HepG2 (cell line): ENCODE measurements around the gene PBLD. TPM values are rescaled to one million over a fixed set of nuclear protein-coding genes. Genes with fewer than 3 reads are reported as not detected.

Experiments used
- ATAC-seq: fragments of 200-7000 bp; cut with Tn5 transposase; 3 replicates; pipeline ENCODE4 v1.9.1; 2020; ENCODE audit warnings: mild to moderate bottlenecking, moderate library complexity
- BruUV-seq: library from RNA; stranded (reverse); fragments of 400-500 nt; replicated peaks from 2 replicates; lab custom pipeline; 2021; lab: Mats Ljungman, UMichigan
- CTCF ChIA-PET: fragments of 300-600 bp; formaldehyde crosslinking; extraction: SDS; loops from one replicate; lab custom pipeline; 2021; ENCODE audit warnings: low total read pairs, inconsistent platforms, low intra/inter-chr PET ratio; lab: Yijun Ruan, JAX
- POLR2A ChIA-PET: fragments of 350-600 bp; sonication (Branson Sonifier 250); formaldehyde crosslinking; loops from one replicate; lab custom pipeline; 2020; ENCODE audit warnings: antibody characterized with exemption, inconsistent platforms; lab: Yijun Ruan, JAX
- DNase-seq: peaks from one replicate; pipeline ENCODE4 v3.0.0-alpha.2; 2015; ENCODE audit warnings: low spot score
- FAIRE-seq: peaks from 3 replicates; lab custom pipeline; 2011; peaks lifted over from hg19 to GRCh38; lab: Jason Lieb, UNC
- H2AFZ ChIP-seq: one replicate; pipeline ENCODE4 v1.6.1; 2011; ENCODE audit warnings: low read length, inconsistent platforms
- H3K27ac ChIP-seq: fragments of 300-600 bp; 3 replicates; pipeline ENCODE4 v1.8.0; 2011; ENCODE audit warnings: mixed run types, mild to moderate bottlenecking, mixed read lengths, low read length, inconsistent platforms; ENCODE audit not compliant: insufficient read depth; ENCODE audit errors: extremely low read length
- H3K27me3 ChIP-seq, 2 experiments: fragments of 200-600 bp in 1 of 2; 2 replicates in 1 of 2; 3 replicates in 1 of 2; pipeline versions ENCODE4 v1.6.0 to v1.8.0; 2011; ENCODE audit warnings: low read length in 2 of 2, mild to moderate bottlenecking in 2 of 2, moderate library complexity in 2 of 2, inconsistent platforms in 1 of 2; ENCODE audit not compliant: insufficient read depth in 2 of 2, control insufficient read depth in 1 of 2
- H3K36me3 ChIP-seq, 2 experiments: fragments of 200-600 bp in 1 of 2; replicated peaks in 1 of 2; 2 replicates in 1 of 2; 3 replicates in 1 of 2; pipeline versions ENCODE4 v1.5.1 to v1.8.0; 2011; ENCODE audit warnings: low read length in 2 of 2, inconsistent platforms in 1 of 2; ENCODE audit not compliant: insufficient read depth in 2 of 2, control insufficient read depth in 1 of 2
- H3K4me1 ChIP-seq: 2 replicates; pipeline ENCODE4 v1.5.1; 2012; ENCODE audit warnings: low read length, inconsistent platforms; ENCODE audit not compliant: insufficient read depth
- H3K4me2 ChIP-seq: 2 replicates; pipeline ENCODE4 v1.6.0; 2011; ENCODE audit warnings: low read depth, low read length, inconsistent platforms
- H3K4me3 ChIP-seq, 3 experiments: fragments of 200-600 bp in 1 of 3; sonication (generic), shearing (Covaris generic) in 1 of 3; replicated peaks in 1 of 3; 2 replicates each; pipeline ENCODE4 v1.5.1; 2011 to 2016; ENCODE audit warnings: low read length in 3 of 3, inconsistent platforms in 2 of 3, low read depth in 2 of 3, mild to moderate bottlenecking in 2 of 3, control low read depth in 1 of 3, mixed read lengths in 1 of 3; ENCODE audit not compliant: insufficient read depth in 1 of 3
- H3K79me2 ChIP-seq: one replicate; pipeline ENCODE4 v1.6.1; 2011; ENCODE audit warnings: low read length, inconsistent platforms; ENCODE audit not compliant: insufficient read depth
- H3K9ac ChIP-seq: 2 replicates; pipeline ENCODE4 v1.6.0; 2011; ENCODE audit warnings: mild to moderate bottlenecking, low read depth, low read length, inconsistent platforms; ENCODE audit not compliant: insufficient read depth
- H3K9me3 ChIP-seq: 2 replicates; pipeline ENCODE4 v1.5.1; 2012; ENCODE audit warnings: mild to moderate bottlenecking, low read length
- H4K20me1 ChIP-seq: 2 replicates; pipeline ENCODE4 v1.6.0; 2011; ENCODE audit warnings: inconsistent platforms, mild to moderate bottlenecking, low read length, moderate library complexity; ENCODE audit not compliant: insufficient read depth
- ADNP ChIP-seq: sonication (generic); formaldehyde crosslinking; IDR thresholded peaks from 2 replicates; pipeline ENCODE4 v1.4.0; 2020; ENCODE audit warnings: missing genetic modification reagents
- AFF4 ChIP-seq: sonication (generic); formaldehyde crosslinking; IDR thresholded peaks from 2 replicates; pipeline ENCODE4 v1.4.0; 2020; ENCODE audit warnings: missing genetic modification reagents
- ESRRA ChIP-seq: sonication (generic); formaldehyde crosslinking; IDR thresholded peaks from 2 replicates; pipeline ENCODE4 v1.5.1; 2020; ENCODE audit warnings: mild to moderate bottlenecking, low read depth, missing genetic modification reagents
- KLF12 ChIP-seq: sonication (generic); formaldehyde crosslinking; IDR thresholded peaks from 2 replicates; pipeline ENCODE4 v1.4.0; 2020; ENCODE audit warnings: missing genetic modification reagents, borderline replicate concordance
- MTF2 ChIP-seq: sonication (generic); formaldehyde crosslinking; IDR thresholded peaks from 2 replicates; pipeline ENCODE4 v1.5.0; 2020; ENCODE audit warnings: missing genetic modification reagents, borderline replicate concordance
- PAF1 ChIP-seq: IDR thresholded peaks from 2 replicates; pipeline ENCODE4 v1.6.1; 2016; ENCODE audit warnings: missing genetic modification reagents, missing compliant biosample characterization
- PHF8 ChIP-seq: sonication (generic); formaldehyde crosslinking; IDR thresholded peaks from 2 replicates; pipeline ENCODE4 v1.5.0; 2020; ENCODE audit warnings: missing genetic modification reagents
- RAD51 ChIP-seq: fragments of 450-650 bp; IDR thresholded peaks from 2 replicates; pipeline ENCODE4 v1.6.1; 2016; ENCODE audit warnings: borderline replicate concordance
- SAP130 ChIP-seq: IDR thresholded peaks from 2 replicates; pipeline ENCODE4 v1.6.1; 2016; ENCODE audit warnings: low read depth
- ZNF124 ChIP-seq: sonication (generic); formaldehyde crosslinking; IDR thresholded peaks from 2 replicates; pipeline ENCODE4 v1.4.0; 2020; ENCODE audit warnings: missing genetic modification reagents
- ZNF263 ChIP-seq: sonication (generic); formaldehyde crosslinking; IDR thresholded peaks from 2 replicates; pipeline ENCODE4 v1.4.0; 2020; ENCODE audit warnings: missing genetic modification reagents
- ZNF557 ChIP-seq: sonication (generic); formaldehyde crosslinking; IDR thresholded peaks from 2 replicates; pipeline ENCODE4 v1.4.0; 2020; ENCODE audit warnings: missing genetic modification reagents
- ZNF678 ChIP-seq: sonication (generic); formaldehyde crosslinking; IDR thresholded peaks from 2 replicates; pipeline ENCODE4 v1.4.0; 2020; ENCODE audit warnings: mild to moderate bottlenecking, missing genetic modification reagents
- ZNF816 ChIP-seq: sonication (generic); formaldehyde crosslinking; IDR thresholded peaks from 2 replicates; pipeline ENCODE4 v1.8.0; 2022; ENCODE audit warnings: missing genetic modification reagents, mild to moderate bottlenecking, borderline replicate concordance
- WGBS: methylation state at CpG from one replicate; pipeline ENCODE4 v1.1.6; 2017; ENCODE audit warnings: low lambda C conversion rate; 5-methylcytosine and 5-hydroxymethylcytosine counted together
- in situ Hi-C: cut with HindIII; loops from 2 replicates; pipeline ENCODE4 v1.10.0; 2017; ENCODE audit warnings: low pct_unique_long_range_greater_than_20kb; ENCODE audit not compliant: extremely low pct_ligation_motif_present
- intact Hi-C: fragments of 100-400 bp; cut with micrococcal nuclease; formaldehyde crosslinking; loops from one replicate; pipeline ENCODE4 v1.10.0; 2022; ENCODE audit not compliant: unreplicated experiment
- polyA plus RNA-seq, 8 experiments: library from polyadenylated mRNA; depleted of rRNA in 3 of 8; stranded (reverse) in 7 of 8; unstranded in 1 of 8; fragments of >200 nt; fragmentation: Illumina TruSeq in 4 of 8; extraction: Trizol in 4 of 8; gene quantifications; 2 replicates each; pipeline versions ENCODE4 v1.2.1 to v1.2.3, GENCODE V29; 2011 to 2016; ENCODE audit warnings: low read depth in 4 of 8, missing spikeins in 1 of 8, mixed read lengths in 1 of 8; ENCODE audit not compliant: insufficient read depth in 1 of 8
- total RNA-seq, 5 experiments: library from RNA; depleted of rRNA; stranded (reverse); fragments of >200 nt; fragmentation: Illumina TruSeq; extraction: Trizol; gene quantifications; 2 replicates each; pipeline ENCODE4 v1.2.3, GENCODE V29; 2016; ENCODE audit warnings: low read depth in 1 of 5

Gene PBLD
- total and polyA plus RNA-seq, 2 of the 13 experiments (the other 11 are each of a cell fraction or from before 2014, with no cell fraction given): 0.42 to 3.1 TPM

- TF ChIP-seq ZNF816 (CRISPR knock-in tag) (no peak), ZNF263 (CRISPR knock-in tag) (no peak), KLF12 (CRISPR knock-in tag) (no peak), PHF8 (CRISPR knock-in tag) (no peak), MTF2 (CRISPR knock-in tag) (no peak), ZNF678 (CRISPR knock-in tag) (no peak), ZNF557 (no peak)
Observed at GRCh38 chr10:68242051-68242450, 90.7 kb downstream of the PBLD start (continued).

DNA sequence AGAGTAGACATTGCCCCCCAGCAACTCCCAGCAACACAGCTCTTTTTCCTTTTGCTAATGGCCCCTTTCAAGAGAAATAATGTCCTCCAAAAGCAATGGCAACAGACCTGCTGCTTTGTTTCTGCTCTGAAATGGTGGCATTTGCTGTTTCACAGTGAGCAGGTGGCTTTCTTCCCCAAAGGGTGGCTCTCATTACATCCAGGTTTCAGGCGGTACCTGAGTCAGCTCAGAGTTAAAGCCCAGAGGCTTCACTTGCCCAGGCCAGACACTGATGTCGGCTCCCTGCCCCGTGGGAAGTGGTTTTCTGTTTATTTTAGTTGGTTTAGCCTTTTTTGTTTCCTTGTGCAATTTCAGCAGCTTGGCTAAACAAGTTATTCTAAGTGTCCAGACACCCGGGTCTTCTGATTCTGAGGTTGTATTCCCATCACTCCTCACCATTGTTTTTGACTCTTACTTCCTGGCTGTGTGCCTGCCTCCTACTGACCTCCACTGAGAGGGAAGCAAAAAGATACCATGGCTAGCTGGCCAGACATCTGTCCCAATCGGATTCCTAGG, 93.1 kb downstream of the PBLD start:
- in situ Hi-C loops: no loop called here
- Histone ChIP-seq H3K9me3 (no peaks in the 10 kb centered on the region), H3K4me2 (no peak overlapping the region), H3K79me2 (no peaks in the 10 kb centered on the region), H2AFZ (no peak overlapping the region), H3K27ac (no peak overlapping the region), H3K4me3 (no peak overlapping the region), H3K9ac (no peak overlapping the region), H3K36me3 (no peaks in the 10 kb centered on the region), H3K4me1 (no peaks in the 10 kb centered on the region), H3K27me3 (peaks cover 0 to 10% of the 10 kb centered on the region in 2 experiments; a peak in 1 of 5 replicates), H4K20me1 (no peaks in the 10 kb centered on the region)
- no peak for DNase-seq
- intact Hi-C loops: no loop called here
- FAIRE-seq: no peak
- WGBS: 32% methylated on average over 5 of the region's 5 CpGs
- ChIA-PET CTCF (no interaction called here), POLR2A (no interaction called here)
- no TSS peak for BruUV-seq
- TF ChIP-seq ESRRA (CRISPR knock-in tag) (no peak), AFF4 (CRISPR knock-in tag) (no peak), SAP130 (CRISPR knock-in tag) (no peak), ZNF124 (CRISPR knock-in tag) (no peak), RAD51 (no peak), ADNP (CRISPR knock-in tag) (no peak), PAF1 (CRISPR knock-in tag) (no peak)
- no peak for ATAC-seq
